Peyer's patch (tissue), 4 donors: ENCODE measurements around the gene KRTAP5-4. TPM values are rescaled to one million over a fixed set of nuclear protein-coding genes. Genes with fewer than 3 reads are reported as not detected.

Experiments used
- DNase-seq, 3 donors: peaks; one replicate each; pipeline ENCODE4 v3.0.0-alpha.2; 2017 to 2019
- H3K27ac ChIP-seq, 4 donors: fragments of 200-600 bp; sonication (generic); one replicate each; pipeline ENCODE4 v1.5.1; 2016 to 2019
- H3K27me3 ChIP-seq, 2 donors: fragments of 200-600 bp; sonication (generic); one replicate each; pipeline ENCODE4 v1.5.1; 2019
- H3K36me3 ChIP-seq, 3 donors: fragments of 200-600 bp; sonication (generic); one replicate each; pipeline ENCODE4 v1.5.1; 2016 to 2019
- H3K4me1 ChIP-seq, 4 donors: fragments of 200-600 bp; sonication (generic); one replicate each; pipeline ENCODE4 v1.5.1; 2016 to 2019
- H3K4me3 ChIP-seq, 4 donors: fragments of 200-600 bp; sonication (generic); 1 replicate in 3 of 4; 2 replicates in 1 of 4; pipeline ENCODE4 v1.5.1; 2016 to 2019; ENCODE audit warnings: mild to moderate bottlenecking in 1 of 4
- H3K9me3 ChIP-seq, 4 donors: fragments of 200-600 bp; sonication (generic); one replicate each; pipeline ENCODE4 v1.5.1; 2016 to 2019; ENCODE audit warnings: mild to moderate bottlenecking in 1 of 4
- CTCF ChIP-seq, 6 experiments: fragments of 450-650 bp in 4 of 6; fragments of 200-600 bp in 2 of 6; sonication (generic) in 1 of 6; IDR thresholded peaks; one replicate each; pipeline ENCODE4 v1.5.1; 2017 to 2019; ENCODE audit warnings: antibody characterized with exemption in 6 of 6, mild to moderate bottlenecking in 3 of 6, moderate library complexity in 1 of 6
- POLR2A ChIP-seq, 2 donors: fragments of 450-650 bp; IDR thresholded peaks; one replicate each; pipeline ENCODE4 v1.5.1; 2017; ENCODE audit warnings: antibody characterized with exemption in 2 of 2, mild to moderate bottlenecking in 2 of 2, moderate library complexity in 2 of 2
- total RNA-seq, 4 donors: library from RNA; depleted of rRNA; stranded (reverse); fragments of >200 nt; gene quantifications; one replicate each; pipeline ENCODE4 v1.1.0, GENCODE V29; 2016

The KRTAP5-4 gene
- total RNA-seq, 4 donors from 2014 or later, result not detected

DNA sequence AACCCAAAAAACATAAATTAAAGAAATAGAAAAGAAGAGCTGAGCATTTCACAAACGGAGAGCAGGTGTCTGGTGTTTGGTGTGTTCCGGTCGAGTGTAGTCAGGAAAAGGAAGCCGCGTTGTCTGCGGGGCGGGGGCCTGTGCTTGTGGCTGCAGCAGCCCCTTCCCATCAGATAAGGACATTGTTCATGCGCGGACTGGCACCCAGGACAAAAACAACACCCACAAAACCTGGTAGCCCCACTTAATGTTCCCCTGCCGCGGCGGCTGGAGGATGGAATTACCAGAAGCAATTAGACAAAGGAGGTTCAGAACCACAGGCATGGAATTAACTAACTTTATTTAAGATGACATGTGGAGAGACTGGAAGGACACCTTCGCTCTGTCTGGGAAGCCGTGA is 37.6 kb upstream of the KRTAP5-4 start:
- Histone ChIP-seq H3K27me3 (no peaks in the 10 kb centered on the region), H3K36me3 (no peaks in the 10 kb centered on the region), H3K27ac (no peak overlapping the region), H3K9me3 (no peaks in the 10 kb centered on the region), H3K4me3 (no peak overlapping the region), H3K4me1 (peaks cover 0 to 6% (median 0%) of the 10 kb centered on the region in 4 donors)
- no peak for TF ChIP-seq CTCF (IDR thresholded peaks at IDR 0.05)
- no peak for TF ChIP-seq POLR2A (IDR thresholded peaks at IDR 0.05)
- DNase-seq, result peak in 1 of 3 donors; percentile 37

DNA sequence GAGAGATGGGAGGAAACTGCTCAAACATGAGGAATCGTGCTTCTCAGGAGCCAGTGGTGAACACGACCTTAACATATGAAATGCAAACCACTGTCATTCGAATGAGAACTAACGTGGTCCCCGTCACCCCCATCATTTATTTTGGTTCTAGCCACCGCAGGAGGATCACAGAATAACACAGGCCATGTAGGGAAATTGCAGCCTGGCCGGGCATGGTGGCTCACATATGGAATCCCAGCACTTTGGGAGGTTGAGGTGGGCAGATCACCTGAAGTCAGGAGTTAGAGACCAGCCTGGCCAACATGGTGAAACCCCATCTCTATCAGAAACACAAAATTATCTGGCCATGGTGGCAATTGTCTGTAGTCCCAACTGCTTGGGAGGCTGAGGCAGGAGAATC is 34.7 kb upstream of the KRTAP5-4 start:
- Histone ChIP-seq H3K27me3 (no peaks in the 10 kb centered on the region), H3K27ac (no peak overlapping the region), H3K9me3 (no peaks in the 10 kb centered on the region), H3K4me3 (no peak overlapping the region), H3K4me1 (peaks cover 0 to 11% (median 2%) of the 10 kb centered on the region in 4 donors), H3K36me3 (no peaks in the 10 kb centered on the region)
- TF ChIP-seq CTCF (IDR thresholded peaks at IDR 0.05) (no peak), POLR2A (IDR thresholded peaks at IDR 0.05) (no peak)
- DNase-seq, result peak in 1 of 3 donors; percentile 25

DNA sequence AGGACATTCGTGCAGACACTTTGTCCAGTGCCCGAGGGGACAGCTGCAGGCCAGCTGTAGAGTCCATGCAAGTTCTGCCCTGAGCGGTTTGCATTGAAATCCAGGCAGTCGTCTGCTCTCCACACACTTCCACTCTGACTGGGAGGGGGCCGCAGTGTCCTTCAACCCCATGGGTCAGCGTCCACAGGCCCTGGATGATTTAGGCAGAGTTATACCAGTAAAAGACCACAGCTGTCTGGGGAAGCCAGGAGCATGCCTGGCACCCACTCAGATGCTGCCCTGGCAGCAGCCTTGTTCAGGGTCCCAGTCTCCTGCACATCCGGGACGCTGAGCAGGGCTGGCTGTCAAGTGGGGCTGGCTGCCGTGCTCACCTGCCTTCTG is 34.1 kb upstream of the KRTAP5-4 start:
- H3K9me3 ChIP-seq, result no peaks in the 10 kb centered on the region
- no peak overlapping the region for H3K27ac ChIP-seq
- no peaks in the 10 kb centered on the region for H3K36me3 ChIP-seq
- H3K4me1 ChIP-seq, result peaks cover 0 to 11% (median 2%) of the 10 kb centered on the region in 4 donors
- H3K4me3 ChIP-seq, result no peak overlapping the region
- DNase-seq, result peak in 1 of 3 donors; percentile 28
- no peak for TF ChIP-seq POLR2A (IDR thresholded peaks at IDR 0.05)
- TF ChIP-seq CTCF (IDR thresholded peaks at IDR 0.05), result no peak
- H3K27me3 ChIP-seq, result no peaks in the 10 kb centered on the region

- TF ChIP-seq CTCF (IDR thresholded peaks at IDR 0.05), result no peak
- no peak for TF ChIP-seq POLR2A (IDR thresholded peaks at IDR 0.05)
- peak in 1 of 3 donors; percentile 36 for DNase-seq
- Histone ChIP-seq H3K36me3 (no peaks in the 10 kb centered on the region), H3K27me3 (no peaks in the 10 kb centered on the region), H3K4me1 (peaks cover 0 to 11% (median 2%) of the 10 kb centered on the region in 4 donors), H3K4me3 (no peak overlapping the region), H3K27ac (no peak overlapping the region), H3K9me3 (no peaks in the 10 kb centered on the region)
Measured at GRCh38 chr11:1655168-1656060, 33.5 kb upstream of the KRTAP5-4 start.

DNA sequence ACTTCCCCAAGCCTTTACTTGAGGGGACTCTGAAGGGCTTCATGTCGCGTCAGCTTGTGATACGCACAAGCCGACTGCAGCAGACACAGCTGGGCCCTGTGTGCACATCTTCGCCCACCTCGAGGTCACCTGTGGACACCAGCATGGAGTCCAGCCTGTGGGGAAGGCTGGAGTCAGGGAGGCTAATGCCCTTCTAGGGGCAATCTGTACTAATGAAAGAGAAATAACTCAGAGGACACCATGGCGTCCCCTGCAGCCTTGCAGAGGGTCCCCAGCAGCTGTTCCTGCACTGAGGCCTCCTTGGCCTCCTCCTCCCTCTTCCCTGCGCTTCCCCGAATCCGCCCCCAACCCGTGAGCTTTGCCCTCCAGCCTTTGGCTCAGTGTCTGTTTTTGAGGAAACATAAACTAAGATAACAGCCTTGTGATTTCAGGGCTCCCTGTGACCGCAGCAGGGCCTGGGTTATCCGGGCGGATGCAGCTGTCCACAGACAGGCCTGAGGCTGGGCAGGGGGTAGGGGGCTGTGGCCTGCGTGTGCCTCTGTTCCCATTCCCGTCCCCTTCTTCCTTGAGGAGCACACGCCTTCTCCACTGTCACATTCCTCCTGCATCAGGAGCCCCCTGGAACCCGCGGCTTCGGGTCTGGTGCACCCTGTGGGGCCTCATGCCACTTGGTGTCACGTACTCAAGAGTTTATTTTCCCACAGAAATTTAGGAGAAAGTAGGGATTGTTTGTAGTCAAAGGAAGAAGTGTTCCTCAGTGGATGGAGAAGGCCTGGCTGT is 32.6 kb upstream of the KRTAP5-4 start:
- Histone ChIP-seq H3K36me3 (no peaks in the 10 kb centered on the region), H3K4me3 (no peak overlapping the region), H3K27me3 (no peaks in the 10 kb centered on the region), H3K27ac (no peak overlapping the region), H3K9me3 (no peaks in the 10 kb centered on the region), H3K4me1 (peaks cover 0 to 11% (median 2%) of the 10 kb centered on the region in 4 donors)
- peak in 2 of 3 donors; percentile 43 for DNase-seq
- TF ChIP-seq POLR2A (IDR thresholded peaks at IDR 0.05) (no peak), CTCF (IDR thresholded peaks at IDR 0.05) (no peak)
